GM21360 (cell line): ENCODE data around the gene CHCHD1.
"Not testable (repeated sequence)": the region's sequence is repeated elsewhere in the genome, so short reads cannot be mapped to it uniquely, and the experiment has no call there.

Experiments
- ATAC-seq: cut with Tn5 transposase; IDR thresholded peaks from one replicate; pipeline ENCODE4 v1.9.1; 2021; ENCODE audit warnings: mild to moderate bottlenecking, moderate library complexity; ENCODE audit not compliant: unreplicated experiment

The CHCHD1 gene

GRCh38 chr10:73768881-73769280 lies 13.0 kb upstream of the CHCHD1 start:
- ATAC-seq, result peak; percentile 33

DNA sequence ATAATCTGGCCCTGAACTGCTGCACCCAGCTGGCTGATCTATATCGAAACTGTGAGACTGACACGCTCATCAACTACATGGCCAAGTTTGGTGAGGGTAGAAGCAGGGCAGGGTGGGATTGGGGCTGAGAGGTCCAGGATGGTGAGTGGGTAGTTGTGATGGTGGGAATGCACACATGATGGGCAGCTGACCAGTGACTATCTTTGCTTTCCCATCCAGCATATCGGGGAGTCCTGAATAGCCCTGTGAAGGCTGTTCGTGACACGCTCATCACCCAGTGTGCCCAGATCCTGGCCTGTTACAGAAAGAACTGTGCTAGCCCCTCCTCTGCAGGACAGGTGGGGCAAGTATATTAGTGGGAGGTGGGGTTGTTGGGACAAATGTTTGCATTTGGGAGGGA lies 12.5 kb upstream of the CHCHD1 start:
- ATAC-seq, result peak; percentile 2

DNA sequence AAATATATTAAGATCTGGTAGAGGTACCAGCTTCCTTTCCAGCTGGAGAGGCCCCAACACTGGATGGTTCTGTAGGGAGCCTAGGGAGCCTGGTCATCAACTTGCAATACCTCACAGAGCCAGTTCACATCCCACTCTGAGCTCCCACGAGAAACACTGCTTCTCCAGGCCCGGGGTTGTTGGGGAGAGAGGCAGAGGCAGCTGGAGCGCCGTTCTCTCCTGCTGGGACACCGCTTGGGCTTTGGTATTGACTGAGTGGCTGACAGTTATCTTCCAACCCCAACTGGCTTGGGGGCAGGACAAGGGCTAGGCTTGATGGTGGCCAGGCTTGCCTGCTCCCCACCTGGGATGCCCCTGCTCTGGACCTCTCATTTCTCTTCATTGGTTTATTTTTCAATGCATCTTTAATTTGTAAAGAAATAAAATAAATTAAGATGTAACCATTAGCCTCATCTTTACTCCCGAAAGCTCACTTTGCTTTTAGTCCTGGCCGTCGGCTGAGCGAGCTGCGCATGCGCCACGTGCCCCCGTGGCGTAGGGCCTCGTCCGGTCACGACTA lies 10.0 kb upstream of the CHCHD1 start:
- no peak for ATAC-seq

GRCh38 chr10:73772281-73773151 lies 9.3 kb upstream of the CHCHD1 start:
- peak; percentile 52 for ATAC-seq

DNA sequence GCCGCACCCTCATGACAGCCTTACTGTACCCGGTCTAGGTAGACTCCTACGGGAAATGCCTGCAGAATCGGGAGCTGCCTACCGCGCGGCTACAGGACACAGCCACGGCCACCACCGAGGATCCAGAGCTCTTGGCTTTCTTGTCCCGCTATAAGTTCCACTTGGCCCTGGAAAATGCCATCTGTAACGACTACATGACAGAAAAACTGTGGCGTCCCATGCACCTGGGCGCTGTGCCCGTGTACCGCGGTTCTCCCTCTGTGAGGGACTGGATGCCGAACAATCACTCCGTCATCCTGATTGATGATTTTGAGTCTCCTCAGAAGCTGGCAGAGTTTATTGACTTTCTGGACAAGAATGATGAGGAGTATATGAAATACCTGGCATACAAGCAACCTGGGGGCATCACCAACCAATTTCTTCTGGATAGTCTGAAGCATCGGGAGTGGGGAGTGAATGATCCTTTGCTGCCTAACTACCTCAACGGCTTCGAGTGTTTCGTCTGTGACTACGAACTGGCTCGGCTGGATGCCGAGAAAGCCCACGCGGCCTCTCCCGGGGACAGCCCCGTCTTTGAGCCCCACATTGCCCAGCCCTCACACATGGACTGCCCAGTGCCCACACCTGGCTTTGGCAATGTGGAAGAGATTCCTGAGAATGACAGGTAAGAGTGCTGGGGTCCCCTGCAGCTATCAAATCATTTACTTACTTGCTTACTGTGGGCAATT lies 8.5 kb upstream of the CHCHD1 start:
- ATAC-seq, result no peak

DNA sequence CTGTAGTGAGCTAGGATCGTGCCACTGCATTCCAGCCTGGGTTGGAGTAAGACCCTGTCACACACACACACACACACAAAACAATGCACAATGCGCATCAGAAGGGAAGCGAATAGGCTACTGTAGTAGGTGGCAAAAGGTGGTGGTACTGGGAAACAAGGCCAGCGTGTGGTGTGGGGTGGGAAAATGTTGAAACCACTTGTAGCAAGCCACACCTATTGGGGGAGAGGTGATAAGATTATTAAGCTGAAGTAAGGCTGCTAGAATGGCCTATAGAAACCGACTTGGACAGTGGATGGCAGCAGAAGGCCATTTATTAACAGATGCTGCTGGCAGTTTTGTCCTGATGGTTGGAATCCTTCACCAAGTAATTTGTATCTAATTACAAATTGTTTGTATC lies 7.2 kb upstream of the CHCHD1 start:
- ATAC-seq, result no peak

- ATAC-seq, result no peak
These were observed 2.8 kb upstream of the CHCHD1 start for GRCh38 chr10:73779018-73779417.

GRCh38 chr10:73779539-73780197 lies 2.2 kb upstream of the CHCHD1 start:
- no peak for ATAC-seq

GRCh38 chr10:73780301-73780700 lies 1.5 kb upstream of the CHCHD1 start:
- no peak for ATAC-seq

DNA sequence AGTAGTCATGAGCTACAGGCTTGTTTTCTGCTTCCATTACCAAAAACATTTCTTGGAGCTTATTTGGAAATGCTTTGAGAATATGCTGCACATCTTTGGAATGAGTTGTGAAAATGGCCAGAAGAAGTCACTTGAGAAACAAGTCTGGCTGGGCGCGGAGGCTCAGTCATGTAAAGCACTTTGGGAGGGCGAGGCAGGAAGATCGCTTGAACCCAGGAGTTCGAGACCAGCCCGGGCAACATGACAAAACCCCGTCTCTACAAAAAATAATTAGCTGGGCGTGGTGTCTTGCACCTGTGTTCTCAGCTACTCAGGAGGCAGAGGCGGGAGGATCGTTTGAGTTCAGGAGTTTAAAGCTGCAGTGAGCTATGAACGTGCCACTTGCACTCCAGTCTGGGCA lies 882 bp upstream of the CHCHD1 start:
- ATAC-seq, result no peak

DNA sequence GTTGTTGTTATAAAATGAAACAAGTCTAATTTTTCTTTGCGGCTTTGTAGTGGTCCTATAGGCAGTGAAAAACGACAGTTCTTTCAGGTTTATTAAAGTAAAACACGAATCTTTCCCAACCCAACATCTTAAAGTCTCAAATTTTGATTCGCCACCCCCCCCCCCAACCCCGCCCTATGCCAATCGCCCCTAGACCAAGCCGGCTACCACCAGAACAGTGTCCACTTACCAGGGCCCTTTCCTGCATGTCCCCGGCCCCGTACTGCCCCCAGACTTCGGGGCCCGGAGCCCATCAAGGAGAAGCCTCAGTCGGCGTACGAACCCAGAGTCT lies 335 bp upstream of the CHCHD1 start:
- ATAC-seq, result peak; percentile 4

DNA sequence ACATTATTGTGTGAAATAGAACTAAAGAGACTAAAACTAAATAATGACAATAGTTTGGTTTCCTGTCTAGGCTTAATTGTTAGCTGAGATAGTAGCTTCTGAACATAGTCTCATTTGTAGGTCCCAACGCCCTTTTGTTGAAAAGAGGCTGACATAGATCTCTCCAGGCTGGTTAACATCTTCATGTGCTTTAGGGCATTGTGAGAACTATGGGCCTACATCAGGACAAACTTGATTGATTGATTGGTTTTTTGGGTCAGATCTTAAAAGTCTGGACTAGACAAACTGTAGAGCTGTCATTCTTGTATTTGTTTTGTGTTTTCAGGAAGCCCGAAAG lies 869 bp downstream of the CHCHD1 start:
- ATAC-seq, result no peak

DNA sequence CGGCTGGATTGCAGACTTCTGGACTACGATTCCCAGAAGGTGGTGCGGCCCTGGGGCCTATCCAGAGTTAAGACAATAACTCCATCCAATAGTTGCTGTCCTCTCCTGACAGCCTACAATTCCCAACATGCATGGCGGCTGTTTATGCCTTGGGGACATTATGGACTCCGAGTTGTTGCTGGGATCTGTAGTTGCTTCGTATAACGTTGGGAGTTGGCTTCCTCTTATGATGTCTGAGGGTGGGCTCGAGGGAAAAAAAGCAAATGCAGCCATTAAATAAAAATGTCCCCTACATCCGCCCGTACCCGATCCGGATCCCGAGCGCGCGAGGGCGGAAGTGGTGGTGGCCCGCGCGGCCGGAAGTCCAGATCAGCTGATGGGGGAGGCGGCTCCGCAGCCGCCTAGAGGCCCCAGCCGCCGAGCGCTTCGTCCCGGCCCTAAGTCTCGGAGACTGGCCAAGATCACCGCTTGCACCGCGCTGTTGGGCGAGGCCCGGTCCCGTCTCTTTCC lies 3.4 kb downstream of the CHCHD1 start, which contains the start of gene ZSWIM8:
Gene ZSWIM8 (plus strand): TSS at position 396 of the 510 bp plus-strand sequence. CDS start 273 bp downstream, outside the sequence.
- ATAC-seq, result peak; percentile 68

DNA sequence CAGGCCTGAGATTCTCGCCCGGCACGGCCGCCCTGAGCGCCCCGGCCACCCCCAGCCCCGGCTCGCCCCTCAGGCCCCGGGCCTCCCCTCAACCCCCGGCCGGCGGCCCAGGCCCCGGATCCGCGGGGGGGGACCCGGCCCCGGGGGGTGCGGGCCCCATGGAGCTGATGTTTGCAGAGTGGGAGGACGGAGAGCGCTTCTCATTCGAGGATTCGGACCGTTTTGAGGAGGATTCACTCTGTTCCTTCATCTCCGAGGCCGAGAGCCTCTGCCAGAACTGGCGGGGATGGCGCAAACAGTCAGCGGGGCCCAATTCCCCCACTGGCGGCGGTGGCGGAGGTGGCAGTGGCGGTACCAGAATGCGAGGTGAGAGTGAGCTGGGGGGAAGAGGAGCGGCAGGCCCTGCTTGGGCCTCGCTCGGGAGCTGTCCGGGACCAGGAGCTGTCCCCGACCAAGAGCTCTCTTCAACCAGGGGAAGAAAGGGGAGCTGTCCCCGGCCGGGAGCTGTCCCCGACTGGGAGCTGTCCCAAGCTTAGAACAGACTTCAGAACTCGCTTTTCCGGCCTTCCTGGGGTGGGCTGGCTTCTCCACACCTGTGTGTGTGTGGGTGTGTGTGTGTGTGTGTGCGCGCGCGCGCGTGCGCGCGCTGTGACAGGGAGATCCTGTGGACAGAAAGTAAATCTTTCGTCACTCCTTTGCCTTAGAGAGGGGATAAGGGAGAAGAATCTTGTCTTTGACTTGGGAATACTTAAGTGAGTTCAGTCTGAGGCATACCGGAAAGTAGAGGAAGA lies 4.1 kb downstream of the CHCHD1 start:
- ATAC-seq, result peak; percentile 7

DNA sequence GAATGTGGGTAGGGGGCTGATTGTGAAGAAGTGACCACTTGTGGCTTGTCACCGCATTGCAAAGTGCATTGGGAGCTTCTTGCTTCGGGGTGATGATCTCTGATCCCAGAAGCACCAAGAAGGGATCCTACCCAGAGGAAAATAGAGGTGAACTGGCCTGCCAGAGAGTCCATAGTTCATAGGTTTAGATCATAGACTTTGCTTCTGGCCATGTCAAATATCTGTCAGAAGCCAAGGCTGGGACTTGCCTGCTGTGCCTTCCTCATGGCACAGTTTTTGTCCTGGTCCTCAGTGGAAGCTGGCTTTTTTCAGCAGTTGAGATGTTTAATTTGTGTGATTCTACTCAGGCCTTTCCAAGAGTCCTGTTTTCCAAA lies 4.7 kb downstream of the CHCHD1 start:
- no peak for ATAC-seq

DNA sequence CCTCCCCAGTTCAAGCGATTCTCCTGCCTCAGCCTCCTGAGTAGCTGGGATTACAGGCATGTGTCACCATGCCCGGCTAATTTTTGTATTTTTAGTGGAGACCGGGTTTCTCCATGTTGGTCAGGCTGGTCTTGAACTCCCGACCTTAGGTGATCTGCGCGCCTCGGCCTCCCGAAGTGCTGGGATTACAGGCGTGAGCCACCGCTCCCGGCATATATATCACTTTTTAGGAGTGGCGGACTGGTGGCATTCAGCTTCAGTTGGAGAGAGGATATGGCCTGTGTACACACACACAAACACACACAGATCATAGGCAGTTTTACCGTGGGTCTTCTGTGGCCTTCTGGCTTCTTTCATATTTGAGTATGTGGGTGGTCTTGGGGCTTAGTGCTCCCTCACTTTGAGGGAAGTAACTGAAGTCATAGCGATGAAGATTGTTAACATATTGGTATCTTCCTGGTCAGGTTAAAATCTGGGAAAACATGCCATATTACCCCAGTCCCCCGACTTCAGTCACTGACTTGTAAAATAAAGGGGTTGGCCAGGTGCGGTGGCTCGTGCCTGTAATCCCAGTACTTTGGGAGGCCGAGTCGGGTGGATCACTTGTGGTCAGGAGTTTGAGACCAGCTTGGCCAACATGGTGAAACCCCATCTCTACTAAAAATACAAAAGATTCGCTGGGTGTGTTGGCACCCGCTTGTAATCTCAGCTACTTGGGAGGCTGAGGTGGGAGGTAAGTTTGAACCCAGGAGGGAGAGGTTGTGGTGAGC lies 5.4 kb downstream of the CHCHD1 start:
- ATAC-seq, result not testable (repeated sequence)

GRCh38 chr10:73788864-73789658 lies 7.2 kb downstream of the CHCHD1 start:
- ATAC-seq, result no peak

GRCh38 chr10:73789659-73790055 lies 7.8 kb downstream of the CHCHD1 start:
- no peak for ATAC-seq
